NCI-H748 (cell line): ENCODE measurements around the gene IL23R.

Source experiments
- DNase-seq: peaks from one replicate; lab custom pipeline; 2025; ENCODE audit not compliant: unreplicated experiment; lab: John Stamatoyannopoulos, UW

The IL23R gene

GRCh38 chr1:67148516-67149178 is 17.6 kb upstream of the IL23R start:
- DNase-seq = no peak

GRCh38 chr1:67149179-67149770 is 17.0 kb upstream of the IL23R start:
- DNase-seq = peak; percentile 78

GRCh38 chr1:67150931-67151330 is 15.3 kb upstream of the IL23R start:
- no peak for DNase-seq

- no peak for DNase-seq
Measured at GRCh38 chr1:67158401-67158800, 7.9 kb upstream of the IL23R start.

- DNase-seq = no peak
Measured at GRCh38 chr1:67159233-67159632, 7.0 kb upstream of the IL23R start.

- DNase-seq = no peak
Measured at GRCh38 chr1:67162954-67163353, 3.3 kb upstream of the IL23R start.

- no peak for DNase-seq
Measured at GRCh38 chr1:67165468-67166041, 699 bp upstream of the IL23R start.

- no peak for DNase-seq
Measured at GRCh38 chr1:67169496-67169895, 3.2 kb downstream of the IL23R start.

- DNase-seq = no peak
Measured at GRCh38 chr1:67169932-67170331, 3.7 kb downstream of the IL23R start.

GRCh38 chr1:67170751-67171573 is 4.7 kb downstream of the IL23R start:
- no peak for DNase-seq

- no peak for DNase-seq
Measured at GRCh38 chr1:67171574-67171955, 5.3 kb downstream of the IL23R start.

GRCh38 chr1:67171978-67172377 is 5.7 kb downstream of the IL23R start:
- DNase-seq = no peak

- no peak for DNase-seq
Measured at GRCh38 chr1:67173988-67174387, 7.7 kb downstream of the IL23R start.

- DNase-seq = no peak
Measured at GRCh38 chr1:67174716-67175284, 8.5 kb downstream of the IL23R start.

GRCh38 chr1:67175530-67176087 is 9.4 kb downstream of the IL23R start:
- DNase-seq = no peak

GRCh38 chr1:67184838-67185421 is 18.7 kb downstream of the IL23R start:
- DNase-seq = no peak

- no peak for DNase-seq
Measured at GRCh38 chr1:67188137-67188536, 21.9 kb downstream of the IL23R start.

GRCh38 chr1:67189953-67190352 is 23.7 kb downstream of the IL23R start:
- DNase-seq = no peak

- peak; percentile 49 for DNase-seq
Measured at GRCh38 chr1:67190410-67190809, 24.2 kb downstream of the IL23R start.

- no peak for DNase-seq
Measured at GRCh38 chr1:67190942-67191341, 24.7 kb downstream of the IL23R start.
